ENCODE measurements around the gene HOXC10. TPM values are rescaled to one million over a fixed set of nuclear protein-coding genes. Genes with fewer than 3 reads are reported as not detected.

The HOXC10 gene
- total RNA-seq, 1 experiment from 2014 or later: 3.8 TPM

DNA sequence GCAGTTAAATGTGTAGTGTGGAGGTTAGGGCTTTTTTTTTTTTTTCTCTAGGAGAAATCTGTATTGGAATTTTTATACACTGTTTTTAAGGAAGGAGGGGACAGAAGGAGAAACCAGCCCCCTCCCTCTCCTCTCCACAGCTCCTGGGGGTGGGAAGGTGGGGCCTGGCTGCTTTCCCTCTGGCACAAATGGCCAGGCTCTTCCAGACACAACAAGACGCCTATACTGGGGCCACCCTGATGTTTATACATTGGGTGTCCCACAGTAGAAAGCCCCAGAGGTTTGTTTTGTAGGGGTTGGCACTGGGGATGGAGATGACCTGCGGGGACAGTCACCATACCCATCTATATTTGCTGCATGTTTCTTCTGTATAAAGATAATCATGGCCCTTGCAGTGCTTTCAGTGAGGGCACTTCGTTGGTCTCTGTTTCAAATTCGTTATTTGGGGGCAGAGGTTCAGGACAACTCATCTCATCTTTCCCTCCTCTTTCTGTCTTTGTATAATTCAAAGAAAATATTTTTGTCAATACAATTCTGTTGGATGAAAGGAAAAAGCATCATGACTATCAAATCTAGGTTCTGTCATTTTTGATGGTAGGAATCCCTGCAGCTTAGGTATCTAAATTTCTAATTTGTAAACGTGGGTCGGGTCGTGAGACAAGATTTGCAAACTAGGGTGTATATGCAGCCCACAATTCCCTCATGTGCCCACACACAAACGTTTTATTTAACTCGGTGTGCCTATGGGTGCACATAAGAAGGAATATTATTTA is 7.9 kb upstream of the HOXC10 start:
- H3K4me1 ChIP-seq (ENCODE audit: control insufficient read depth in 1 of 2, insufficient read depth in 2 of 2, low read length in 2 of 2): peaks cover 0 to 14% of the 10 kb centered on the region in 2 experiments; a peak in 2 of 4 replicates
- ChIA-PET POLR2A (no interaction called here), CTCF (interaction anchor here (1.1 to 1.4 kb wide), 3 partner anchors 8 to 231 kb away, joined by 3 to 7 read pairs (median 4); partner anchors contain the start of gene HOXC10), RAD21 (ENCODE audit: low non-redundant PET in 1 of 2, low total read pairs in 2 of 2, uncharacterized antibody in 2 of 2, unreplicated experiment in 2 of 2) (no interaction called here)
- H3K79me2 ChIP-seq (ENCODE audit: insufficient read depth, low read length): no peaks in the 10 kb centered on the region
- no peak overlapping the region for H2AFZ ChIP-seq (ENCODE audit: low read depth, low read length, poor library complexity, severe bottlenecking)
- H3K36me3 ChIP-seq (ENCODE audit: control insufficient read depth in 1 of 2, insufficient read depth in 2 of 2, low read length in 2 of 2): no peaks in the 10 kb centered on the region
- no peaks in the 10 kb centered on the region for H4K20me1 ChIP-seq (ENCODE audit: insufficient read depth)
- no peak for ATAC-seq
- intact Hi-C loops (cut with micrococcal nuclease): no loop called here
- TF ChIP-seq CEBPB (IDR thresholded peaks at IDR 0.05; ENCODE audit: low read depth) (no peak), EZH2 (IDR thresholded peaks at IDR 0.05) (no peak), FOSL1 (IDR thresholded peaks at IDR 0.05; ENCODE audit: low read depth) (no peak), ZNF274 (IDR thresholded peaks at IDR 0.05; ENCODE audit: low read depth, low read length) (no peak), JUND (IDR thresholded peaks at IDR 0.05) (no peak)
- TF ChIP-seq, protein P1, sequence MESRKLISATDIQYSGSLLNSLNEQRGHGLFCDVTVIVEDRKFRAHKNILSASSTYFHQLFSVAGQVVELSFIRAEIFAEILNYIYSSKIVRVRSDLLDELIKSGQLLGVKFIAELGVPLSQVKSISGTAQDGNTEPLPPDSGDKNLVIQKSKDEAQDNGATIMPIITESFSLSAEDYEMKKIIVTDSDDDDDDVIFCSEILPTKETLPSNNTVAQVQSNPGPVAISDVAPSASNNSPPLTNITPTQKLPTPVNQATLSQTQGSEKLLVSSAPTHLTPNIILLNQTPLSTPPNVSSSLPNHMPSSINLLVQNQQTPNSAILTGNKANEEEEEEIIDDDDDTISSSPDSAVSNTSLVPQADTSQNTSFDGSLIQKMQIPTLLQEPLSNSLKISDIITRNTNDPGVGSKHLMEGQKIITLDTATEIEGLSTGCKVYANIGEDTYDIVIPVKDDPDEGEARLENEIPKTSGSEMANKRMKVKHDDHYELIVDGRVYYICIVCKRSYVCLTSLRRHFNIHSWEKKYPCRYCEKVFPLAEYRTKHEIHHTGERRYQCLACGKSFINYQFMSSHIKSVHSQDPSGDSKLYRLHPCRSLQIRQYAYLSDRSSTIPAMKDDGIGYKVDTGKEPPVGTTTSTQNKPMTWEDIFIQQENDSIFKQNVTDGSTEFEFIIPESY (IDR thresholded peaks at IDR 0.05; ENCODE audit: extremely low read depth, insufficient replicate concordance, low read length): no peak
- no peak overlapping the region for H3K9ac ChIP-seq (ENCODE audit: low read length)
- no TSS peak for BruUV-seq (replicated peaks)
- H3K9me2 ChIP-seq (ENCODE audit: insufficient read depth): no peaks in the 10 kb centered on the region
- DNase-seq (ENCODE audit: low read depth, low spot score): no peak
- no peaks in the 10 kb centered on the region for H3K27me3 ChIP-seq (ENCODE audit: insufficient read depth, low read length)
- no peak overlapping the region for H3K27ac ChIP-seq (ENCODE audit: low read depth, low read length)
- no peak overlapping the region for H3K4me3 ChIP-seq (replicated peaks in 1 of 2; ENCODE audit: low read depth in 1 of 2, low read length in 2 of 2)
- no peak overlapping the region for H3K4me2 ChIP-seq (ENCODE audit: low read length)
- no peaks in the 10 kb centered on the region for H3K9me3 ChIP-seq (ENCODE audit: control insufficient read depth in 1 of 2, insufficient read depth in 1 of 2, low read depth in 1 of 2, low read length in 2 of 2)
